DMS53 treated with DMSO at 0.1 percent for 48 hours (cell line): Measurements from ENCODE around the gene DCLK1.

Experiments
- DNase-seq: peaks from one replicate; lab custom pipeline; 2025; ENCODE audit not compliant: unreplicated experiment; lab: John Stamatoyannopoulos, UW

Gene DCLK1

GRCh38 chr13:35794734-35795389, 336.3 kb downstream of the DCLK1 start:
- no peak for DNase-seq

DNA sequence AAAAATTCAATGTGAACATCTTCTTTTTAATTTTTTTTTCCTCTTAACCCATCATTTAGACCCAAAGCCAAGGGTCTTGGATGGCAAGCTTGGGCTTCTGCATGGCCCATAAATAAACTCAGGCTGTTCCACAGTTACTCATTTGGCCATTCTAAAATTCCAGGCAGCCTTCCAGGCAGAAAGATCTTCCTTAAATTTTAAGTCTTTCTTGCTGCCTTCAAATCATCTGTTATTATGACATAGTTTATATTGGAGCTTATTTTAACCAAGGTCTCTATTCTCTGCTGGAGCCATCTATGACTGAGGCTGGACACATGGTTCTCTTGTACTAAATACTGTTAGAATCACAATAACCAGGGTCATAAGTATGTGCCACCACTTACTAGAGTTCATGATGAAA, 337.4 kb downstream of the DCLK1 start:
- no peak for DNase-seq

GRCh38 chr13:35792911-35793310, 338.3 kb downstream of the DCLK1 start:
- DNase-seq, result no peak

DNA sequence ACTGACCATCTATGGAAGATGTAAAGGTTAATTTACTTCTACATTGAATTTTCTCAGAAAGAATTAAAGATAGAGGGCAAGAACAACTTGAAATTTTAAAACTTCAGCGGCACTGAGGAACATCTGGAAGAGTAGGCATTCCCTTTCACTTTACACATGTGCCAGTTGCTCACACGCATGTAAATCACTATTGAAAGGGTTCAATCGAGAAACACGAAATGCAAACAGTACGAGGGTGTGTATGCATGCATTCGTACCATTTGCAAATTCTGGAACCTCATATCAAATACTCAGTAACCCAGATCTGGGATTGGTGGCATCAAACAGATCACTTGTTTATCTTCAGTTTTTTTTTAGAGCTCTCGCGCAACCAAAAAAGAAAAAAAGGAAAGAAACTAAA, 339.2 kb downstream of the DCLK1 start:
- no peak for DNase-seq

DNA sequence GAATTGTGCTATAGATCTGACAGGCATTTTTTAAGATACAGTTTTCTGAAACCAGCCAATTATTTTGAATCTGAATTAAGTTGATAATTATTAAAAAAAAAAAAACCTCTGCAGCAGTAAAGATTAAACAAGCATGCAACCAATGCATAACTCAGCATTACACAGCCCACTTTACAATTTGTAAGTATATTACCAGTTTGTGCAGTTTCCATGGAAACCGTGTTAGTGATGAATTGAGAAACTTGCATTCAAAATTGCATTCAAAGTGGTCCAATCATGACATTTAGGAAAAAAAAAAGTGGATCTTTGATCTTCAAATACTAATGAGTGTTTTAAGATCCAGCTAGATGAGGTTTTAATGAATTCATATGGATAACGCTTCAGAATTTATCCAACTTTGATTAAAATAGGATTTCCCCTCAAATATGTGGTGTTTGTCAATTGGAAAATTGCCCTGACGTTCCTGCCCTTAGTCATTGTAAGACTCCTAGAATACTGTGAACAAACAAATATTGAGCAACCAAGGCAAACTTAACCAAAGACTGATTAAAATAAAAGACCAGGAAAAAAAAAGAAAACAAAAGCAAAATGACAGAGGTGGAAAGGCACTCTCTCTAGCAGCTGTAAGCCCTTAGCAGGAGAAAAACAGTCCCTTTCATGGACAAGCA, 339.9 kb downstream of the DCLK1 start:
- DNase-seq, result no peak

GRCh38 chr13:35789335-35790165, 341.6 kb downstream of the DCLK1 start:
- peak; percentile 39 for DNase-seq

DNA sequence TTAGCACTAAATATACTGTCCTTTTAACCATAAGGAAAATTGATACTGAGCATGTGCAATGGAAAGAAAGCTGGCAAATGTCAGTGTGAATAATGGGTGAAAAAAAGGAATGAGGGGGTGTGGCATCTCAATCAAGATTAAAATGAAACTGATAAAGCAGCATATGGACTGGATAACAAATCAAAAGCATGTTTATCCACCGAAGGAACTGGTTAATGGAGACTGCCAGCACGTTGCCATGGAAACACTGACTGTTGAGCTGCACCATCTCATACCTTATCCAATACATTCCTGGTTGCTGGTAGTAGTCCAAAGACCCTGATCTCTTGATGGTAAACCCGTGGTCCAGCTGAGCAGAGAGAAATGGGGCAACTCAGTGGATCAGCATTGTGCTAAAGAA, 343.2 kb downstream of the DCLK1 start:
- no peak for DNase-seq

DNA sequence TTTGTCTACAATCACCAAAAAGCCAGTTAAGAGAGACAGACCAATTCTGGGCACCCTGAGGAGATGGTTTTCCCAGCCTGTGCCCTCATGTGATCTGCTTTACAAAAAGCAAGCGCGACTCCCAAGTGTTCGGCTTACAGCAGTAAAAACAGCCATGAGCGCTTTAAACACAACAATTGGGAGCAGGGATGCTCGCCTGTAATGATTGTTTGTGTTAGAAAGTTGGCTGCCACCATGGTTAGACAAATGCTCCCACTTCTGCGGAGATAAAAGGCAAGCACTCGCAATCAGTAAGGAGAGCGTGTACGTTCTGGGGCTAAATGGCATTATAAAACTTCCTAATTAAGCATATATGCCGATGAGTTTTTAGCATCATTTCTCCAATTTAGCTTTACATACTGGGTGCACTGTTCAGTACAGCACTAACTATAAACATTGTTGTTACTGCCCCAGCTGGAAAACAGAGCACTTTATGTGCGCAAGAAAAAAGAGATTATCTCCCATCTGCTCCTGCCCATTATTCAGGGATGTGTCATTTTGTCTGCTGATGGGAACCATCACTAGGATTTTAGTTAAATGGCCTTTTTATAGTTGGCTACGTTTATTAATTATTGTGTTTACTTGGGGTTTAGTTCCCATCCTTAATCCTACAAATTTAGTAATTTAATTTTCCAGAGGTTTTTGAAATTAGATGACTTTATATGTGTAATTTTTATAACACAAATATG, 345.4 kb downstream of the DCLK1 start:
- no peak for DNase-seq

GRCh38 chr13:35784286-35784951, 346.8 kb downstream of the DCLK1 start:
- no peak for DNase-seq

DNA sequence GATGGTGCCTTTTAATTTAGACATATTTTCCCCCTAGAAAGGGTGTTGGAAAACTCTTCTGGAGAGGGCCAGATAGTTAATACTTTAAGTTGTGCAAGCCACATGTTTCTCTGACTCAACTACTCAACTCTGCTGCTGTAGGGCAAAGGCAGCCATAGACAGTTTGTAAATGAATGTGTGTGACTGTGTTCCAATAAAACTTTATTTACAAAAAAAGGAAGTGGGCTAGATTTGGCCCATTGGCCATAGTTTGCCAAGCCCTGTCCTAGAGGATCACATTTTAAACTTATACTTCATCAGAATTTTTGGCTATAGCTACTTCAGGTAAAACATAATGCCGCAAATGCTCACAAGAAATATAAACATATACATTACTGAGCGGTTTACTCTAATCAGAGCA, 348.4 kb downstream of the DCLK1 start:
- DNase-seq, result no peak

GRCh38 chr13:35781036-35782000, 349.9 kb downstream of the DCLK1 start:
- no peak for DNase-seq

DNA sequence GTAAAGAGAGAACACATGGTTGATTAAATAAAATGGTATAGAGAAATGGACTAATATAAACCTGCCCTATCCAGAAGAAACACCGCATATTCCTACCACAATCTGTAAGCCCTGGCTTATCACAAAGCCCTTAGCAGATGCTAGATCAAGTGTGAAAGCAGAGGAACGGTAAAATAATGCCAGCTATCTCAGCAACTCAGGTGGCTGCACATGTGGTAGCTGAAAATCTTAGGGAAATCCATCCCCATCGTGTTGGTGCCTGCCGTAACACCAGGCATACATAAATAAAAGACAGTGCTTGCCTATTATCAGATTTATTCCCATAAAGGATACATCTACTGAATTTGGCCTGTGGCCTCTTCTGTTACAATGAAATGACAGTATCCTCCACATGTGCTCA, 350.6 kb downstream of the DCLK1 start:
- no peak for DNase-seq

DNA sequence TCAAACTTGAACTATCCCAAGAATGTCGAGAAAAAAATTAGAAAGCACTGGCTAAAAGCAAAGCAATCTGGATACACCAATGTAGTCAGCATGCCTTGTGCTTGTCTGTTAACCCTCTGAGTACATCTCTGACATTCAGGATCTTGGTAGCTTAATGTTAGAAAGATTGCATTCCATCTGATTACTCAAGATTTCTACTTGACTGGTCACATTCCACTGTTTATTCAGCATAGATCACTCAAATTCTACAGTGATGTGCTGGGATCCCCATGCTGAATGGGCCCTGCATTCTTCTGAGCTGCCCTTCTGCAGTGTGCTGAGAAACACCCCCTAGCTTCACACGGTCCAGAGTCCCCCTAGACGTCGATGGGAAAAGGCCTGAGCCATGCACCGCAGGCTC, 359.3 kb downstream of the DCLK1 start:
- no peak for DNase-seq

DNA sequence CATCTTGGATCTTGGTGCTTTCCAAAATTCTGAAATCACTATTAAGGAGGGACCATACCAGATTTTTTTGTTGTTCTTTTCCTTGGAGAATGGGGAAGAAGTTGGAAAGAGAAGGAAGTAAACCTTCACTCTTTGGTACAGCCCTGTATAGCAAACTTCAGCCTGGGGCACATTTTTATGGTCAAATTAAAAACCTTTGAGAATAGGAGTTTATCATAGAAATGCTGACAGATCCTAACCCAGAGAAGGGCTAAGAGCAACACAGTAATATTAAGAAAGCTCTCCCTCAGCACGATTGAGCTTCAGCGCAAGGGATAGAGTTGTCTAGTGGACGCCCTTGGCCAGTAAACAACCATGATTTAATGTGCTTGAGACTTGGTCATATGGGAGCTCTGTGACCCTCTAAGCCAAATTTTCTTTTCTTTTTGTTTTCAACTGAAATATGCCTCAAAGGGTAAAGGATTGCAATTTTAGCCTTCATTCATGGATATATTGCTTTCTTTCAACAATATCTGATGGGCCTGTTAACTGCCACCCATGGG, 360.4 kb downstream of the DCLK1 start:
- no peak for DNase-seq

- DNase-seq, result no peak
Measured at GRCh38 chr13:35769812-35770211, 361.4 kb downstream of the DCLK1 start.

- no peak for DNase-seq
Measured at GRCh38 chr13:35768551-35768950, 362.6 kb downstream of the DCLK1 start.

DNA sequence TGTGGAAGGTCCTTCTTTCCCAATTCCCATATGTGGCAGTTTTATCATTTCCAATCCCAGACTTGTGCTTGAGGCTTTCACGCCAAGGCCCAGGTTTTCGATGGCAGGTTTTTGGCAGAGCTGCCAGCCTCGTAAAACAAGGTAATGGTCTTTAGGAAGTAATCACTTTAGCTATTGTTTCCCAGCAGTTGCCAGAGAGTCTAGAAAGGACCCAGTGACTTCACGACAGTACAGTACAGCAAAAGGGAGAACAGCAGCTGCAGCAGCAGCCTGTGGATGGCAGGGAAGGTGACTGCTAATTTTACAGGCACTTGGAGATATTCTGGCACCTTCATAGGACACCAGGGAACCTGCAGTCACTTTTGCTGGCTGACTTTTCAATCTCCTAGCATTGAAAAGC, 363.1 kb downstream of the DCLK1 start:
- DNase-seq, result no peak

GRCh38 chr13:35767256-35767976, 363.8 kb downstream of the DCLK1 start:
- no peak for DNase-seq

DNA sequence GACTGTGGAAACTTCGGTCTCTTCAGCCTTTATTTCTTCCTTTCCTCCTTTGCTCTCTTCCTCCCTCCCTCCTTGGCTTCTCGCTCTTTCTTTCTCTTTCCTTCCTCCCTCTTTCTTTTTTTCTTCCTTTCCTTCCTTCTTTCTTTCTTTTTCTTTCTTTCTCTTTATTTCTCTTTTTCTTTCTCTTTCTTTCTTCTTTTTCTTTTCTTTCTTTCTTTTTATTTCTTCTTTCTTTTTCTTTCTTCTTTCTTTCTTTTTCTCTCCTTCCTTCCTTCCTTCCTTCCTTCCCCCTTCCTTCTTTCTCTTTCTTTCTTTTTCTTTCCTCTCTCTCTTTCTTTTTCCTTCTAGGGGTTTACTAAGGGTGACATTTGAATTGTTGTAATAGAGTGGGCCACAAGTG, 364.5 kb downstream of the DCLK1 start:
- no peak for DNase-seq
